ENCODE measurements around the gene S100A12.

Gene S100A12

DNA sequence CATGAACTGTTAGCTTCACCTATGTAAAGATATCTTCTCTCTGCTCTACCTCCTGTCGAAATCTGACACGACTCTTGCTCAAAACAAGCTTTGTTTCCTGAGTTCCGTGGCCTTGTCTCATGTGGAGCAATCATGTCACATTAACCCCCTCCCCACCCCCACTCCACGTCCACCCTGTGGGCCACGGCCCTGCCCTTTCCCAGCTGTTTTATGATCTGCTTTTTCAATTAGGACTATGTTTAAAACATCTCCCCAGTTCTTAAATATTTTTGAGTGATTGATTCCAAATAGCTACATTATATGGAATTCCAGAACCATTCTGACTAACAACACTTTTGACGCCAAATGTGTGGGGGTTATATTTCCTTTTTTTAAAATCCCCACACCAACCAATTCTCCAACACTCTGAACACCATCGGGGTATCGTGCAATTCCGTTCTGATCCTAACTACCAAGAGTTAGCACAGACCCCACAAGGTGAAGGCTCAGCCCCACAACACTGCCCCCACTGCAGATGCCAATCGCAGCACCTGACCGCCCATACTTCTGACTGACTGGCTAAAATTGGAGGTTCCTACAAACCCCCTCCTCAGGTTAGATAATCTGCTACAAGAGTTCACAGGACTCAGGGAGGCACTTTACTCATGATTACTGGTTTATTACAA is 28.1 kb upstream of the S100A12 start:
- H3K27me3 Mint-ChIP-seq (ENCODE audit: low read depth) = peaks cover 7% of the 10 kb centered on the region
- H3K36me3 Mint-ChIP-seq (ENCODE audit: low read depth) = no peaks in the 10 kb centered on the region
- no peak overlapping the region for H3K4me3 Mint-ChIP-seq
- H3K4me1 Mint-ChIP-seq (ENCODE audit: low read depth) = peaks cover 2% of the 10 kb centered on the region
- no peak for DNase-seq (ENCODE audit: low spot score)
- H3K27ac Mint-ChIP-seq = no peak overlapping the region
- H3K9me3 Mint-ChIP-seq = no peaks in the 10 kb centered on the region

DNA sequence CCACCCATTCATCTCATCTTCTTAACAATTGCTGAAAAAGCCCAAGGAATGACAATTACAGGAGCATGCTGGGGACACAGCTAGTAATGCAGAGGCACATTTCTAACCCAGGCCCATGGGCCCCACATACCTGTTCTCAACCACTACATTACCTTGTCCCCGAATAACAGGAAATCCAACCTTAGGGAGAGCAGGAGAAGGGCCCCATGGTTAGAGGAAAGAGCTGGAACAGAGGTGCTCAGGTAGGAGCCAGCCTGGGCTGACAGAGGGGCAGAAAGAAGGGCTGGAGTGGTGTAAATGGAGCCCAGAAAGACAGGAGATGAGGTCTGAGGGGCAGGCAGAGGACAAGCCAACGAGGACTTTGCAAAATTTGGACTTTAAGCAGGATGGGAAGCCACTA is 26.8 kb upstream of the S100A12 start:
- Mint-ChIP-seq H3K27ac (no peak overlapping the region), H3K27me3 (ENCODE audit: low read depth) (peaks cover 7% of the 10 kb centered on the region), H3K4me3 (no peak overlapping the region), H3K4me1 (ENCODE audit: low read depth) (peaks cover 2% of the 10 kb centered on the region), H3K9me3 (no peaks in the 10 kb centered on the region), H3K36me3 (ENCODE audit: low read depth) (no peaks in the 10 kb centered on the region)
- no peak for DNase-seq (ENCODE audit: low spot score)

GRCh38 chr1:153401461-153401860 is 26.0 kb upstream of the S100A12 start:
- no peaks in the 10 kb centered on the region for H3K36me3 Mint-ChIP-seq (ENCODE audit: low read depth)
- no peak overlapping the region for H3K4me3 Mint-ChIP-seq
- peaks cover 2% of the 10 kb centered on the region for H3K4me1 Mint-ChIP-seq (ENCODE audit: low read depth)
- H3K27me3 Mint-ChIP-seq (ENCODE audit: low read depth) = peaks cover 7% of the 10 kb centered on the region
- no peak for DNase-seq (ENCODE audit: low spot score)
- no peak overlapping the region for H3K27ac Mint-ChIP-seq
- no peaks in the 10 kb centered on the region for H3K9me3 Mint-ChIP-seq

GRCh38 chr1:153400244-153400643 is 24.8 kb upstream of the S100A12 start:
- peaks cover 2% of the 10 kb centered on the region for H3K4me1 Mint-ChIP-seq (ENCODE audit: low read depth)
- no peak for DNase-seq (ENCODE audit: low spot score)
- no peak overlapping the region for H3K27ac Mint-ChIP-seq
- H3K27me3 Mint-ChIP-seq (ENCODE audit: low read depth) = peaks cover 7% of the 10 kb centered on the region
- no peaks in the 10 kb centered on the region for H3K9me3 Mint-ChIP-seq
- H3K4me3 Mint-ChIP-seq = no peak overlapping the region
- no peaks in the 10 kb centered on the region for H3K36me3 Mint-ChIP-seq (ENCODE audit: low read depth)

- H3K4me3 Mint-ChIP-seq = no peak overlapping the region
- peaks cover 5% of the 10 kb centered on the region for H3K27me3 Mint-ChIP-seq (ENCODE audit: low read depth)
- no peaks in the 10 kb centered on the region for H3K36me3 Mint-ChIP-seq (ENCODE audit: low read depth)
- no peaks in the 10 kb centered on the region for H3K9me3 Mint-ChIP-seq
- no peak for DNase-seq (ENCODE audit: low spot score)
- peaks cover under 1% of the 10 kb centered on the region for H3K4me1 Mint-ChIP-seq (ENCODE audit: low read depth)
- H3K27ac Mint-ChIP-seq = no peak overlapping the region
Observed at GRCh38 chr1:153399401-153400055, 24.1 kb upstream of the S100A12 start.

- peaks cover 4% of the 10 kb centered on the region for H3K27me3 Mint-ChIP-seq (ENCODE audit: low read depth)
- no peaks in the 10 kb centered on the region for H3K4me1 Mint-ChIP-seq (ENCODE audit: low read depth)
Observed at GRCh38 chr1:153397924-153398651, 22.7 kb upstream of the S100A12 start.

DNA sequence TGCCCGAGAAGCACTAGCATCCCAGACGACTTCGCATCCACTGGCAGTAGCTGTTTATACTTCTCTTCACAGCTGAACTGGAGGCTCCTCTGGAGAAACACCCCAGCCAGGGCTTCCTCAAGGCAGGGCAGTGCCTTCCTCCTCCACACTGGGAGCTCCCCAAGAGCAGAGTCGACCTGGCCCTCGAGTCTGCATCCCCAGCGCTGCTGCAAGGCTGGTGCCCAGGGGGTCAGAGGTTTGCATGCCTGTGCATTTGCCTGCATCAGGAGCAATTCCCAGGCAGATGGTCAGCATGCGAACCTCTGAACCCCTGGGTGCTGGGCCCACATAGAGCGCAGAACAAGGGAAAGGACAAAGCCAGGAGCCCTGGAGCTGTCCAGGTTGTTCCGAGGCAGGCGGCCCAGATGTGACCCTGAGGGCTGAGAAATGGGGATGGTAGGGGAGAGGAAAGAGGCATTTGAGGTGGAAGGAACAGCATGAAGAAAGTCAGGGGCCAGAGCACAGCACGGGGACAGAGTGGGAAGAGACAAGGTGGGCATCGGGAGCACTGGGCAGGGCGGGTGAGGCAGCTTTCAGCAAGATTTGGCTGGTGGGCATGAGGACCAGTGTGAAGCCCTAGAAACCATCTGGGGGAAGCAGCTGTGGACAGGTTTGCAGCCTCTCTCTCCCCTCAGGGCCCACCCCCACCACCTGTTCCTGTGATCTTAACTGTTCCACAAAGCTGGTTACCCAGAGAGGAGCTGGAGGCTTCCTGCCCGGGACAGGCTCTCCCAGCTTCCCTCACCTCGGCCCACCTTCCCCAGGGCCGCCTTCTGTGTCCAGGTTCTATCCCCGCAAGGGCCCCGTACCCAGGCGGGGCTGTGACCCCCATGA is 21.9 kb upstream of the S100A12 start:
- Mint-ChIP-seq H3K4me1 (ENCODE audit: low read depth) (no peaks in the 10 kb centered on the region), H3K4me3 (no peak overlapping the region), H3K9me3 (no peaks in the 10 kb centered on the region), H3K27ac (no peak overlapping the region), H3K36me3 (ENCODE audit: low read depth) (no peaks in the 10 kb centered on the region), H3K27me3 (ENCODE audit: low read depth) (peaks cover 3% of the 10 kb centered on the region)
- DNase-seq (ENCODE audit: low spot score) = no peak

More at GRCh38 chr1:153397924-153398651, 22.7 kb upstream of the S100A12 start:
- Mint-ChIP-seq H3K36me3 (ENCODE audit: low read depth) (no peaks in the 10 kb centered on the region), H3K9me3 (no peaks in the 10 kb centered on the region), H3K4me3 (no peak overlapping the region), H3K27ac (no peak overlapping the region)
- DNase-seq (ENCODE audit: low spot score) = no peak

DNA sequence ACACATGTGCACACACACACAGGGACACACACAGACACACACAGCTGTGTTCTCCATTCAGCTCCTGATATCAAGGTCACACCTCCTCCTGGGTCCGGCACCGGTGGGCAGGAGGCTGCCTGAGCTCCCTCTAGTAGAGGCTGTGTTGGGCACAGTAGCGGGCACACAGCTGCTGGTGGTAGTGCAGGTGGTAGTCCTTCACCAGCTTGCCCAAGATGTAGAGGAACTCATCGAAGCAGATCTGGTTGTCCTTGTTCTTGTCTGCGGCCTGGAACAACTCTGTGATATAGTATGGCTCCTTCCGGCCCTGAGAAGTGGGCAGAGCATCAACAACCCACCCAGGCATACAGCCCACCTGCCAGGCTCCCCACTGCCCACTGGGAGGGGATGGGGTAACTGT is 21.0 kb upstream of the S100A12 start:
- Mint-ChIP-seq H3K27me3 (ENCODE audit: low read depth) (no peaks in the 10 kb centered on the region), H3K36me3 (ENCODE audit: low read depth) (no peaks in the 10 kb centered on the region), H3K4me3 (no peak overlapping the region), H3K27ac (no peak overlapping the region), H3K4me1 (ENCODE audit: low read depth) (no peaks in the 10 kb centered on the region), H3K9me3 (no peaks in the 10 kb centered on the region)
- DNase-seq (ENCODE audit: low spot score) = no peak

DNA sequence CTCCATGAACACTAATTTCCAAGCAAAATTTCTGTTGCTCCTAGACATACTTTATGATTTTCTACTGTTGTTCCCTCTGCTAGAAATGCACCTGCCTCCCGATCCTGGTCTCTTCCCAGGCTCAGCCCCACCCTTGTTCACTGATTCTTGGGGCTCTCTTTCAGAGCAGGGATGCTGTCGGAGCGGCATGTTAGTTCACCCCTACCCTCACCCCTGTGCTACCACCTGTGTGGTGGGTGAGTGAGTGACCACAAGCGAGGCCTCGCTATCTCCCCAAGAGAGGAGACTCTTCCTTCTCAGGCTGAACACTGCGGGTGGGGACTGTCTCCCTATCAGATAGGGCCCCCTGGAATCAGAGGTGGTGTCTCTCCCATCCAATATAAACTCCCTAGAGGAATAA is 20.4 kb upstream of the S100A12 start:
- DNase-seq (ENCODE audit: low spot score) = no peak
- no peaks in the 10 kb centered on the region for H3K27me3 Mint-ChIP-seq (ENCODE audit: low read depth)
- H3K27ac Mint-ChIP-seq = no peak overlapping the region
- no peak overlapping the region for H3K4me3 Mint-ChIP-seq
- no peaks in the 10 kb centered on the region for H3K4me1 Mint-ChIP-seq (ENCODE audit: low read depth)
- H3K9me3 Mint-ChIP-seq = no peaks in the 10 kb centered on the region
- H3K36me3 Mint-ChIP-seq (ENCODE audit: low read depth) = no peaks in the 10 kb centered on the region

DNA sequence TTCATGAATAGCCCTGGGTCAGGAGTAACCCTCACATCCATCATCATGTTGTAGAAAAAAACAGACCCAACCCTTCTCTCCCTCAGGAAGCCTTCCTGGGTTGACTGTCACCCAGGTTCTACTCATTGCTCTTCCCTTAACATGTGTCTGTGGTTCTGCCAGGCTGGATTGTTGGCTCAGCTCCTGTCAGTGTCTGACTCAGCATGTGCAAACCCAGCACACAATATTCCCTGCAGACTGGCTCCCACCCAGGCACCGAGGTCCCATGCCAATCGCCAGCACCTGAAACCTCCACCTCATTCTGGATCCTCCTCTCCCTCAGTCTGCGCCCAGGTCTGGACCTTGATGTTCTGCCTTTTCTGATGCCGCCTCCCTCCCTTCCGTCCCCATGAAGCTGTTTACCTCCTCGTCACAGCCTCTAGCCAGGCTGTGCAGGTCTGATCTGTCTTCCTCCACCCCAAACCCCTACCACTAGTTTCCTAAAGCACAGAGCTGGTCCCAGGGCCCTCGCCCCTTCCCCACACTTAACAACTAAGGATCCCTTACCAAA is 19.8 kb upstream of the S100A12 start:
- Mint-ChIP-seq H3K9me3 (no peaks in the 10 kb centered on the region), H3K36me3 (ENCODE audit: low read depth) (no peaks in the 10 kb centered on the region), H3K4me3 (no peak overlapping the region), H3K27ac (no peak overlapping the region), H3K27me3 (ENCODE audit: low read depth) (no peaks in the 10 kb centered on the region), H3K4me1 (ENCODE audit: low read depth) (no peaks in the 10 kb centered on the region)
- DNase-seq (ENCODE audit: low spot score) = no peak

DNA sequence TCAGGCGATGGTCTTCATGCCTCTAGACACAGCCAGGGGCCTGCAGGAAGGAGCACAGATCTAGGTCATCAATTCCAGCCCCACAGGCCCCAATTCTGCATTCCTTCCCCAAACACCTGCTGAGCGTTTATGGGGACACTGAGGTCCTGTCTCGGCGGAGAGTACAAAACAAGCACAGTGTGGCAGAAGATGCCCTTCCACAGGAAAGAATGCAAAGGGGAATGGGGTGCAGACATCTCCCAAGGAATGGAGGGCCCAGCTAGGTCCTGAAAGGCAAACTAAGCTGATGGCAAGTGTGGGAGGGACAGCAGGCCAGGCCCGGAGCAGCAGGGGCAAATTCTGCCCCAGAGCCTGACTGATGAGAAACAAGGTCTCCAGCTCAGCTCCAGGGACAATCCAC is 19.0 kb upstream of the S100A12 start:
- H3K4me1 Mint-ChIP-seq (ENCODE audit: low read depth) = no peaks in the 10 kb centered on the region

GRCh38 chr1:153393926-153394325 is 18.5 kb upstream of the S100A12 start:
- Mint-ChIP-seq H3K4me3 (no peak overlapping the region), H3K4me1 (ENCODE audit: low read depth) (no peaks in the 10 kb centered on the region), H3K27me3 (ENCODE audit: low read depth) (no peaks in the 10 kb centered on the region), H3K27ac (no peak overlapping the region), H3K9me3 (no peaks in the 10 kb centered on the region), H3K36me3 (ENCODE audit: low read depth) (no peaks in the 10 kb centered on the region)
- no peak for DNase-seq (ENCODE audit: low spot score)

More for the DNA sequence above, 19.0 kb upstream of the S100A12 start:
- Mint-ChIP-seq H3K9me3 (no peaks in the 10 kb centered on the region), H3K27me3 (ENCODE audit: low read depth) (no peaks in the 10 kb centered on the region), H3K36me3 (ENCODE audit: low read depth) (no peaks in the 10 kb centered on the region), H3K27ac (no peak overlapping the region), H3K4me3 (no peak overlapping the region)
- no peak for DNase-seq (ENCODE audit: low spot score)

DNA sequence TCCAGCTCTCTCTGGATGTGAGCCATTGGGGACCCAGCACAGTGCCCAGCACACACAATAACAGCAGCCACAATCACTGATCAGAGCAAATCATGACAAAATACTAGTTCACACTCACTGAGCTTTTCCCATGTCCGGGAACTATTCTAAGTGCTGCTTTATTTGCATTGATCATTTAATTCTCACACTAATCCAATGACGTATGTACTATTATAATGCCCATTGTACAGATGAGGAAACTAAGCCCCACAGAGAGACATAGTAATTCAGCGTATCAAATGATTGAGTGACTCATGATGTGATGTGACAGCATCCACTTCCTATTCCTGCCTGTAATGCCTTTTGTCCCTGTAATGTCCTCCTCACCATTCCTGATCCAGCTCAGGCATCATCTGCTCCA is 17.4 kb upstream of the S100A12 start:
- Mint-ChIP-seq H3K4me3 (no peak overlapping the region), H3K36me3 (ENCODE audit: low read depth) (no peaks in the 10 kb centered on the region), H3K4me1 (ENCODE audit: low read depth) (no peaks in the 10 kb centered on the region), H3K27me3 (ENCODE audit: low read depth) (no peaks in the 10 kb centered on the region), H3K9me3 (no peaks in the 10 kb centered on the region), H3K27ac (no peak overlapping the region)
- no peak for DNase-seq (ENCODE audit: low spot score)
